ENCODE data around the gene SNRPA. TPM values are rescaled to one million over a fixed set of nuclear protein-coding genes. Genes with fewer than 3 reads are reported as not detected.

SNRPA gene
- total and polyA plus RNA-seq, 7 experiments from 2014 or later: 44.1 to 166 (median 69.9) TPM

GRCh38 chr19:40776364-40776763 is 25.4 kb downstream of the SNRPA start:
- intact Hi-C loops (cut with micrococcal nuclease): loop anchor here (5.0 to 10.0 kb wide), 3 partner anchors 164 to 578 kb away; partner anchors contain the start of genes AKT2 (in 1 of the 2) and TGFB1 (in 1 of the 2)
- POLR2A ChIA-PET: interaction anchor here (1.2 to 5.6 kb wide), 5 partner anchors 10 to 28 kb away, joined by 4 to 92 read pairs (median 84); partner anchors contain the start of genes ACTMAP, EGLN2 and SNRPA

DNA sequence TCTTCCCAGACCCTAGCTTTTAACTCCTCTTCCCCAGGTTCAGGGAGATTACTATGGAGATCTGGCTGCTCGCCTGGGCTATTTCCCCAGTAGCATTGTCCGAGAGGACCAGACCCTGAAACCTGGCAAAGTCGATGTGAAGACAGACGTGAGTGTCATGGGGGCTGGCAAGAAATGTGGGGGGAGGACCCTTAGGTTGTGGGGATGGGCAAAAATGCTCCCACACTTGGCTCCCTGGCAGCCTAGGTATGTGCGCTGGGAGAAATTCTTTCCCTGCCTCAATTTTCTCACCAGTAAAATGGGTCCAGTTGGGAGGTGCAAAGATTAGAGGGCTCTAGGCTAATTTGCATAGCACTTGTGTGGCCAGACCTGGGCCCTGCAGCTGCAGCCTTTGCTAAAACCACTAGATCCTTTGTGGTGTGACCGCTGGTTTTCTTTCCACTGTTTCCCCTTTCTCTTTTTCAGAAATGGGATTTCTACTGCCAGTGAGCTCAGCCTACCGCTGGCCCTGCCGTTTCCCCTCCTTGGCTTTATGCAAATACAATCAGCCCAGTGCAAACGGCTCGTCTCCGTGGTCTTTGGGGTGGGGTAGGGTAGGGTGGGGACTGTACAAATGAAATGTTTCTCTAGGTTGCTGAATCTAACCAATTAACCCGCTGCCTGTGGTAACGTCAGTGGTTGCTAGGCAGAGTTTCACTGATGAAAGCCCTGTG is 26.1 kb downstream of the SNRPA start:
- Histone ChIP-seq H3K9me3 (ENCODE audit: control insufficient read depth in 2 of 3, low read length in 3 of 3) (no peaks in the 10 kb centered on the region), H3K27me3 (ENCODE audit: control insufficient read depth in 2 of 2, insufficient read depth in 2 of 2, low read length in 2 of 2) (no peaks in the 10 kb centered on the region), H3K36me3 (ENCODE audit: control insufficient read depth in 2 of 3, insufficient read depth in 3 of 3, low read length in 3 of 3) (peaks cover 0 to 3% (median 0%) of the 10 kb centered on the region in 3 experiments), H3K4me1 (ENCODE audit: control insufficient read depth in 2 of 2, insufficient read depth in 2 of 2, low read length in 2 of 2) (peaks cover 18 to 24% of the 10 kb centered on the region in 2 donors), H3K4me3 (ENCODE audit: low read length) (peak overlapping the region; percentile 97), H3K27ac (ENCODE audit: low read depth, low read length) (peak overlapping the region; percentile 92)
- Mint-ChIP-seq H3K36me3 (peaks cover 5 to 15% (median 7%) of the 10 kb centered on the region in 5 donors), H3K27ac (peak overlapping the region; percentile 87 to 99 (median 98)), H3K27me3 (no peaks in the 10 kb centered on the region), H3K9me3 (peaks cover 0 to 1% (median 0%) of the 10 kb centered on the region in 11 donors), H3K4me3 (peak overlapping the region; percentile 91 to 99 (median 96)), H3K4me1 (peaks cover 31 to 49% (median 37%) of the 10 kb centered on the region in 7 donors)
- ATAC-seq (peak; percentile 73), DNase-seq (peak; percentile 60 to 93 (median 89))
- ChIA-PET POLR2A (interaction anchor here (0.6 to 5.6 kb wide), 21 partner anchors 10 to 1098 kb away, joined by 3 to 92 read pairs (median 6); partner anchors contain the start of genes ACTMAP, COQ8B, EGLN2 and HNRNPUL1), CTCF (interaction anchor here (0.6 to 3.6 kb wide), 9 partner anchors 19 to 346 kb away, joined by 3 to 21 read pairs (median 4); partner anchors contain the start of gene EGLN2)
- intact Hi-C loops (cut with micrococcal nuclease): loop anchor here (1.0 to 10.0 kb wide), 5 partner anchors 12 to 578 kb away; partner anchors contain the start of genes AKT2 (in 1 of the 2), BLVRB (in 1 of the 2) and TGFB1 (in 1 of the 2)

More at GRCh38 chr19:40776364-40776763, 25.4 kb downstream of the SNRPA start:
- H3K27ac Mint-ChIP-seq: peak overlapping the region in 7 of 9 donors; percentile 58 to 98 (median 94)
- peak overlapping the region in 3 of 10 donors; percentile 25 to 91 (median 45) for H3K4me3 Mint-ChIP-seq
- CTCF ChIA-PET: interaction anchor here (2.0 kb wide), 1 partner anchor 20 kb away, joined by 5 read pairs; no protein-coding TSS in a partner anchor
- peaks cover 0 to 1% (median 0%) of the 10 kb centered on the region in 11 donors for H3K9me3 Mint-ChIP-seq
- H3K27me3 ChIP-seq (ENCODE audit: control insufficient read depth in 2 of 2, insufficient read depth in 2 of 2, low read length in 2 of 2): no peaks in the 10 kb centered on the region
- H3K4me3 ChIP-seq (ENCODE audit: low read length): no peak overlapping the region
- peaks cover 2 to 17% (median 6%) of the 10 kb centered on the region in 5 donors for H3K36me3 Mint-ChIP-seq
- no peak overlapping the region for H3K27ac ChIP-seq (ENCODE audit: low read depth, low read length)
- H3K4me1 Mint-ChIP-seq: peaks cover 30 to 48% (median 35%) of the 10 kb centered on the region in 7 donors
- H3K27me3 Mint-ChIP-seq: no peaks in the 10 kb centered on the region
- ATAC-seq (no peak), DNase-seq (no peak)
- H3K36me3 ChIP-seq (ENCODE audit: control insufficient read depth in 2 of 3, insufficient read depth in 3 of 3, low read length in 3 of 3): no peaks in the 10 kb centered on the region
- H3K4me1 ChIP-seq (ENCODE audit: control insufficient read depth in 2 of 2, insufficient read depth in 2 of 2, low read length in 2 of 2): peaks cover 18 to 24% of the 10 kb centered on the region in 2 donors
- no peaks in the 10 kb centered on the region for H3K9me3 ChIP-seq (ENCODE audit: control insufficient read depth in 2 of 3, low read length in 3 of 3)

- no peak for DNase-seq
- peaks cover 0 to 6% (median 0%) of the 10 kb centered on the region in 3 experiments for H3K36me3 ChIP-seq (ENCODE audit: control insufficient read depth in 2 of 3, insufficient read depth in 3 of 3, low read length in 3 of 3)
- H3K4me3 ChIP-seq (ENCODE audit: low read length): peak overlapping the region; percentile 97
- Mint-ChIP-seq H3K27ac (peak overlapping the region; percentile 87 to 99 (median 98)), H3K4me1 (peaks cover 29 to 49% (median 39%) of the 10 kb centered on the region in 7 donors), H3K4me3 (peak overlapping the region; percentile 91 to 99 (median 96)), H3K9me3 (peaks cover 0 to 1% (median 0%) of the 10 kb centered on the region in 11 donors), H3K27me3 (no peaks in the 10 kb centered on the region), H3K36me3 (peaks cover 5 to 17% (median 8%) of the 10 kb centered on the region in 5 donors)
- no peak for ATAC-seq
- POLR2A ChIA-PET: interaction anchor here (0.5 to 5.6 kb wide), 24 partner anchors 9 to 1098 kb away, joined by 3 to 92 read pairs (median 5); partner anchors contain the start of genes ACTMAP, COQ8B, EGLN2 and HNRNPUL1
- peaks cover 18 to 24% of the 10 kb centered on the region in 2 donors for H3K4me1 ChIP-seq (ENCODE audit: control insufficient read depth in 2 of 2, insufficient read depth in 2 of 2, low read length in 2 of 2)
- intact Hi-C loops (cut with micrococcal nuclease): loop anchor here (1.0 to 10.0 kb wide), 5 partner anchors 12 to 577 kb away; partner anchors contain the start of genes AKT2 (in 1 of the 2), BLVRB (in 1 of the 2) and TGFB1 (in 1 of the 2)
- peak overlapping the region; percentile 92 for H3K27ac ChIP-seq (ENCODE audit: low read depth, low read length)
- CTCF ChIA-PET: interaction anchor here (0.6 to 3.6 kb wide), 10 partner anchors 19 to 346 kb away, joined by 3 to 21 read pairs (median 4); partner anchors contain the start of genes ACTMAP and EGLN2
- no peaks in the 10 kb centered on the region for H3K27me3 ChIP-seq (ENCODE audit: control insufficient read depth in 2 of 2, insufficient read depth in 2 of 2, low read length in 2 of 2)
- H3K9me3 ChIP-seq (ENCODE audit: control insufficient read depth in 2 of 3, low read length in 3 of 3): no peaks in the 10 kb centered on the region
These were observed 26.6 kb downstream of the SNRPA start for GRCh38 chr19:40777645-40777936.

GRCh38 chr19:40777937-40778705 is 27.1 kb downstream of the SNRPA start, which contains the start of gene RAB4B:
TSS of gene RAB4B (plus strand) at chr19:40778247. CDS start at chr19:40778376, 129 bp downstream.
- Histone ChIP-seq H3K9me3 (ENCODE audit: control insufficient read depth in 2 of 3, low read length in 3 of 3) (no peaks in the 10 kb centered on the region), H3K27ac (ENCODE audit: low read depth, low read length) (peak within 1 kb of the TSS; percentile 92), H3K4me3 (ENCODE audit: low read length) (peak within 1 kb of the TSS; percentile 97), H3K27me3 (ENCODE audit: control insufficient read depth in 2 of 2, insufficient read depth in 2 of 2, low read length in 2 of 2) (no peaks in the 10 kb centered on the region), H3K4me1 (ENCODE audit: control insufficient read depth in 2 of 2, insufficient read depth in 2 of 2, low read length in 2 of 2) (peaks cover 18 to 24% of the 10 kb centered on the region in 2 donors), H3K36me3 (ENCODE audit: control insufficient read depth in 2 of 3, insufficient read depth in 3 of 3, low read length in 3 of 3) (peaks cover 0 to 6% (median 0%) of the 10 kb centered on the region in 3 experiments)
- DNase-seq (peak; percentile 99 to 100 (median 100)), ATAC-seq (peak; percentile 92)
- H3K9me3 Mint-ChIP-seq: peaks cover 0 to 1% (median 0%) of the 10 kb centered on the region in 11 donors
- H3K27me3 Mint-ChIP-seq: no peaks in the 10 kb centered on the region
- H3K4me3 Mint-ChIP-seq: peak within 1 kb of the TSS; percentile 91 to 99 (median 96)
- intact Hi-C loops (cut with micrococcal nuclease): loop anchor here (1.0 to 10.0 kb wide), 16 partner anchors 13 to 577 kb away; partner anchors contain the start of genes COQ8B (in 2 of the 2), NUMBL (in 2 of the 2), ACTMAP (in 1 of the 2) and AKT2 (in 1 of the 2)
- peaks cover 5 to 17% (median 9%) of the 10 kb centered on the region in 5 donors for H3K36me3 Mint-ChIP-seq
- peak within 1 kb of the TSS; percentile 87 to 99 (median 98) for H3K27ac Mint-ChIP-seq
- POLR2A ChIA-PET: interaction anchor here (0.5 to 5.6 kb wide), 27 partner anchors 9 to 1097 kb away, joined by 3 to 92 read pairs (median 5); partner anchors contain the start of genes ACTMAP, COQ8B, EGLN2 and HNRNPUL1
- CTCF ChIA-PET: interaction anchor here (0.8 to 3.6 kb wide), 15 partner anchors 18 to 574 kb away, joined by 3 to 21 read pairs (median 4); partner anchors contain the start of genes ACTMAP and EGLN2
- peaks cover 31 to 49% (median 39%) of the 10 kb centered on the region in 7 donors for H3K4me1 Mint-ChIP-seq

- ChIA-PET POLR2A (interaction anchor here (0.8 to 5.6 kb wide), 20 partner anchors 8 to 485 kb away, joined by 3 to 92 read pairs (median 6); partner anchors contain the start of genes ACTMAP, COQ8B, EGLN2 and HNRNPUL1), CTCF (interaction anchor here (0.8 to 3.6 kb wide), 8 partner anchors 20 to 573 kb away, joined by 3 to 21 read pairs (median 5); partner anchors contain the start of genes ACTMAP and EGLN2)
- peaks cover 7 to 20% (median 12%) of the 10 kb centered on the region in 5 donors for H3K36me3 Mint-ChIP-seq
- intact Hi-C loops (cut with micrococcal nuclease): loop anchor here (1.0 to 10.0 kb wide), 14 partner anchors 20 to 576 kb away; partner anchors contain the start of genes COQ8B (in 2 of the 2), NUMBL (in 2 of the 2), ACTMAP (in 1 of the 2) and AKT2 (in 1 of the 2)
- ATAC-seq (no peak), DNase-seq (no peak)
- H3K4me1 Mint-ChIP-seq: peaks cover 35 to 49% (median 40%) of the 10 kb centered on the region in 7 donors
- peaks cover 0 to 7% (median 0%) of the 10 kb centered on the region in 3 experiments for H3K36me3 ChIP-seq (ENCODE audit: control insufficient read depth in 2 of 3, insufficient read depth in 3 of 3, low read length in 3 of 3)
- no peaks in the 10 kb centered on the region for H3K9me3 ChIP-seq (ENCODE audit: control insufficient read depth in 2 of 3, low read length in 3 of 3)
- H3K4me3 ChIP-seq (ENCODE audit: low read length): peak overlapping the region; percentile 97
- peaks cover 18 to 24% of the 10 kb centered on the region in 2 donors for H3K4me1 ChIP-seq (ENCODE audit: control insufficient read depth in 2 of 2, insufficient read depth in 2 of 2, low read length in 2 of 2)
- H3K4me3 Mint-ChIP-seq: peak overlapping the region; percentile 91 to 99 (median 96)
- H3K27me3 ChIP-seq (ENCODE audit: control insufficient read depth in 2 of 2, insufficient read depth in 2 of 2, low read length in 2 of 2): no peaks in the 10 kb centered on the region
- peak overlapping the region; percentile 92 for H3K27ac ChIP-seq (ENCODE audit: low read depth, low read length)
- H3K27ac Mint-ChIP-seq: peak overlapping the region; percentile 87 to 99 (median 98)
- H3K27me3 Mint-ChIP-seq: no peaks in the 10 kb centered on the region
- peaks cover 0 to 1% (median 0%) of the 10 kb centered on the region in 11 donors for H3K9me3 Mint-ChIP-seq
These were observed 27.8 kb downstream of the SNRPA start for GRCh38 chr19:40778706-40779284.
